BE2C (cell line): ENCODE data around the gene PTK6.

Source experiments
- DNase-seq: peaks from one replicate; pipeline ENCODE4 v3.0.0-alpha.2; 2020
- H3K27me3 ChIP-seq: fragments of 250-450 bp; sonication (Bioruptor Pico); 2 replicates; pipeline ENCODE4 v1.5.1; 2020; ENCODE audit warnings: mild to moderate bottlenecking
- H3K36me3 ChIP-seq: fragments of 250-450 bp; sonication (Bioruptor Pico); 2 replicates; pipeline ENCODE4 v1.5.1; 2020; ENCODE audit warnings: mild to moderate bottlenecking
- H3K4me1 ChIP-seq: fragments of 250-450 bp; sonication (Bioruptor Pico); 2 replicates; pipeline ENCODE4 v1.5.1; 2020
- H3K4me3 ChIP-seq: 2 replicates; pipeline ENCODE4 v1.5.1; 2011; ENCODE audit warnings: low read depth, low read length
- H3K9me3 ChIP-seq: fragments of 250-450 bp; sonication (Bioruptor Pico); 2 replicates; pipeline ENCODE4 v1.5.1; 2020
- CTCF ChIP-seq: IDR thresholded peaks from 2 replicates; pipeline ENCODE4 v1.5.1; 2012; ENCODE audit warnings: mild to moderate bottlenecking, low read depth, low read length

The PTK6 gene

GRCh38 chr20:63538204-63539091, 1.3 kb upstream of the PTK6 start:
- no peak for TF ChIP-seq CTCF
- DNase-seq: no peak
- H3K4me3 ChIP-seq: peak overlapping the region; percentile 43
- peaks cover 14% of the 10 kb centered on the region for H3K4me1 ChIP-seq
- no peaks in the 10 kb centered on the region for H3K36me3 ChIP-seq
- H3K9me3 ChIP-seq: no peaks in the 10 kb centered on the region
- no peaks in the 10 kb centered on the region for H3K27me3 ChIP-seq

GRCh38 chr20:63537525-63538203, 488 bp upstream of the PTK6 start:
- Histone ChIP-seq H3K36me3 (no peaks in the 10 kb centered on the region), H3K4me1 (peaks cover 14% of the 10 kb centered on the region), H3K9me3 (no peaks in the 10 kb centered on the region), H3K27me3 (no peaks in the 10 kb centered on the region), H3K4me3 (peak overlapping the region; percentile 43)
- peak; percentile 90 for TF ChIP-seq CTCF
- peak; percentile 87 for DNase-seq

GRCh38 chr20:63536241-63536977, 767 bp downstream of the PTK6 start:
- TF ChIP-seq CTCF: no peak
- H3K36me3 ChIP-seq: no peaks in the 10 kb centered on the region
- no peaks in the 10 kb centered on the region for H3K27me3 ChIP-seq
- peak; percentile 83 for DNase-seq
- peaks cover 14% of the 10 kb centered on the region for H3K4me1 ChIP-seq
- no peaks in the 10 kb centered on the region for H3K9me3 ChIP-seq
- H3K4me3 ChIP-seq: no peak overlapping the region; the same call in 1 of the 2 replicates

- Histone ChIP-seq H3K4me1 (peaks cover 6% of the 10 kb centered on the region), H3K27me3 (no peaks in the 10 kb centered on the region)
- peak; percentile 21 for DNase-seq
These were observed 2.1 kb downstream of the PTK6 start for GRCh38 chr20:63534831-63535651.

More at GRCh38 chr20:63534831-63535651, 2.1 kb downstream of the PTK6 start:
- H3K36me3 ChIP-seq: no peaks in the 10 kb centered on the region
- H3K4me3 ChIP-seq: no peak overlapping the region
- H3K9me3 ChIP-seq: no peaks in the 10 kb centered on the region
- no peak for TF ChIP-seq CTCF
